GM19023 (cell line): ENCODE results near the gene LPIN3.
"Not testable (repeated sequence)": the region's sequence is repeated elsewhere in the genome, so short reads cannot be mapped to it uniquely, and the experiment has no call there.

Experiments used
- ATAC-seq: cut with Tn5 transposase; IDR thresholded peaks from one replicate; pipeline ENCODE4 v1.9.1; 2021; ENCODE audit warnings: mild to moderate bottlenecking, moderate library complexity; ENCODE audit not compliant: unreplicated experiment

Gene LPIN3

GRCh38 chr20:41340327-41341055 lies at the start of gene LPIN3:
Gene LPIN3, plus strand, starts transcription at chr20:41340821. Its CDS starts 4,983 bp downstream, at chr20:41345804.
- ATAC-seq, result no peak

DNA sequence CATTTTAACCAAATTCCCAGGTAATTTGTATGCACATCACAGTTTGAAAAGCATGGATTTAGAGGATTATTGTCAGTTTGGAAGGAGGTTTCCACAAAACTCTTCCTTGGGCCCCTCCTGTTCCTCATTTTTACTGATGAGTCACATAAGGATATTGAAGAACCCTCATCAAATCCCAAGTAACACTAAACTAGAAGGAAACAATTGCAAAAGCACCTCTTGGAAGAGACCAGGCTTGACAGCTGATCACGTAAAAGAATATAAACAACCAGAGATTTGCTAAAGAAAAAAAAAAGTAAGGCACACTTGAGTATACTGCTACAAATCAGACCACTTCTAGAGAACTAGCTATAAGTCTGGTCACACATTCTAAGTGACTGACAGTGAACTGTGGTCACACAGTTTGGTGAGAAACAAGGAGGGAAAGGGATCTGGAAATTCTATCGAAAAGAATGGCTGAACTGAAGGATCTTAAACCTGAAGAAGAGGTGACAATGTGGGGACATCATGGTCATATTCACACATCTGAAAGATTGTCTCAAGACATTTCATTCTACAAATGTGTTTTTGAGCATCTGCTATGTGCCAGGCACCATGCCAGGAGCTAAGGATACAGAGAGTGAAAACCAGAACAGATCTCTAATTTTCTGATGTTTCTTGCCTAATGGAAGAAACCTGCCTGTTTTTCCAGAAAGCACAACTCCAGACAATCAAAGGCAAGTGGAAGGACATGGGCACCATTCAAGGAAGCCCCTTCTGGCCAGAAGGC lies 47.2 kb upstream of the LPIN3 start:
- no peak for ATAC-seq

DNA sequence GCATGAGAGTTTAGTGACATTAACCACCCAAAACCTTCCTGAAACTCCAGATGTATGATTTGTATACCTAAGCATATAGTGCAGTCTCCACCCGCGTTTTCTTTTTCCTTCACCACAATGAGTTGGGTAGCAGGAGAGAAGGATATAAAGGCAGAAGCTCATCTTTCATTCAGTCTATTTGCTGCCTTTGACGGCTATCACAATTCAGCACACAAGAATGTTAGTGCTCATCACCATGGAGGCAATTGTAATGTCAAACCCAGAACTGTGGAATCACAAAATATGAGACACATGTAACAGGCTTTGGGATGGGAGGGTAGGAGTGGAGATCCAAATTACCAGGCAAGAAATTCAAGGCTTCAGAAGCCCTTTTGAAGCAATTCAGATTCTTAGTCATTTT lies 40.7 kb upstream of the LPIN3 start:
- ATAC-seq, result no peak

- ATAC-seq, result no peak
Observed at GRCh38 chr20:41300383-41300782, 40.2 kb upstream of the LPIN3 start.

DNA sequence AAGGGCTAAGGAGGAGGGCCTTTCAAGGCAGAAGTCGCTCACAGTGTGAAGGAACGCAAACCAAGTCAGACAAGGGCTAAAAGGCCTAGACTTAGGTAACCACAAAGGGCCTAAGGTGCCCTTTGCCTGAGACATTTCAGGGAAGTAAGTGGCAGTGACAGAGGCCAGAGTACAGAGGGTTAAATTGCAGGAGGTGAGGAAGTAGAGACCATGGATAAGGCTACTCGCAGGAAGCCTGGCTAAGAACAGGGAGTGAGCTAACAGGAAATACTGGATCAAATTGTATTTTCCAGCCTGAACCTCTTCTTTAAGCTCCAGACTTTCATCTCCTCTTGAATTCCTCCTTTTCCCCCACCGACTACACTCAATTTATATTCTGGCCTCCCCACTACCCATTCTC lies 39.7 kb upstream of the LPIN3 start:
- ATAC-seq, result no peak

GRCh38 chr20:41304002-41304401 lies 36.6 kb upstream of the LPIN3 start:
- ATAC-seq, result no peak

GRCh38 chr20:41304424-41305079 lies 36.1 kb upstream of the LPIN3 start:
- ATAC-seq, result no peak

- peak; percentile 71 for ATAC-seq
Observed at GRCh38 chr20:41306061-41306727, 34.4 kb upstream of the LPIN3 start.

- no peak for ATAC-seq
Observed at GRCh38 chr20:41307021-41307420, 33.6 kb upstream of the LPIN3 start.

GRCh38 chr20:41308290-41308711 lies 32.3 kb upstream of the LPIN3 start:
- no peak for ATAC-seq

GRCh38 chr20:41308726-41309413 lies 31.8 kb upstream of the LPIN3 start:
- ATAC-seq, result no peak

GRCh38 chr20:41309817-41310216 lies 30.8 kb upstream of the LPIN3 start:
- no peak for ATAC-seq

DNA sequence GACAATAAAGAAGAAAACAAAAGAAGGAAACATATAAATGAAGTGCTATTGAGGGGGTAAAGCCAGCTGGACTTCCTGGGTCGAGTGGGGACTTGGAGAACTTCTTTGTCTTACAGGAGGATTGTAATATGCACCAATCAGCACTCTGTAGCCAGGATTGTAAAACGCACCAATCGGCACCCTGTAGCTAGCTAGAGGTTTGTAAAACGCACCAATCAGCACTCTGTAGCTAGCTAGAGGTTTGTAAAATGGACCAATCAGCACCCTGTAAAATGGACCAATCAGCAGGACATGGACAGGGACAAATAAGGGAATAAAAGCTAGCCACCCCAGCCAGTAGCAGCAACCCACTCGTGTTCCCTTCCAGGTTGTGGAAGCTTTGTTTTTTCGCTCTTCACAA lies 28.6 kb upstream of the LPIN3 start:
- ATAC-seq, result not testable (repeated sequence)

DNA sequence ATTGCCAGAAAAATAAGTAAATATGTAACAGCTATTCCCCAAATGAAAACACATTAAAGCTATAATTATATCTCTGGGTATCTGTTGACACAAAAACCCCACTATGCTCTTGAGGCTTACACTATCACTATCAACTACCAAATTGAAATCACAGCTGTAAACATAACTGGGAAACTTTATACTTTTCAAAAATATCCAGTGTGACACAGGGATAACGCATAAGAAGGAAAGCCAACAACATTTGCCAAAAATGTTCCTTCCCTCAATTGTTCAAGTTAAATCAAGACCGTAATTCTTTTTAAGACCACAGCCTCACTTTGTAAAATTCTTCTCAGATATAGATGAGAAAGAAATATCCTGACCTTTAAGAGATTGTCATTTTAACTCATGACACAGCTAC lies 26.2 kb upstream of the LPIN3 start:
- no peak for ATAC-seq

DNA sequence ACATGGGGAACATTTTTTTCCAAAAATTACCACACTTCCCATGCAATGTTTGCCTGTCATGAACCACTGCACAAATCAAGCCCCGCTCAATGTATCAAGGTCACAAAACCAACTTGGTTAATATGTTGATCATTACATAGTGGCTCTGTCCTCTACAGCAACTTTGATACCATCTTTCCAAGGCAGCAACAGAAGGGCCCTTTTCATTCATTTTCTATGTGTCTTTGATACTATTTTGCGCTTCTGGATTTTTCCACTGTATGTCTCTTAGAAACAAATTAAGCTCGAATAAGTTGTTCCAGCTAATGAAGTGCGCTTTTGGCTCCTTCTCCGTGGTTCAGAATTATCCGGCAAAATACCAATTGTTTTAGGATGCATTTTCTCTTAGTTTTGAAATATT lies 24.6 kb upstream of the LPIN3 start:
- no peak for ATAC-seq

DNA sequence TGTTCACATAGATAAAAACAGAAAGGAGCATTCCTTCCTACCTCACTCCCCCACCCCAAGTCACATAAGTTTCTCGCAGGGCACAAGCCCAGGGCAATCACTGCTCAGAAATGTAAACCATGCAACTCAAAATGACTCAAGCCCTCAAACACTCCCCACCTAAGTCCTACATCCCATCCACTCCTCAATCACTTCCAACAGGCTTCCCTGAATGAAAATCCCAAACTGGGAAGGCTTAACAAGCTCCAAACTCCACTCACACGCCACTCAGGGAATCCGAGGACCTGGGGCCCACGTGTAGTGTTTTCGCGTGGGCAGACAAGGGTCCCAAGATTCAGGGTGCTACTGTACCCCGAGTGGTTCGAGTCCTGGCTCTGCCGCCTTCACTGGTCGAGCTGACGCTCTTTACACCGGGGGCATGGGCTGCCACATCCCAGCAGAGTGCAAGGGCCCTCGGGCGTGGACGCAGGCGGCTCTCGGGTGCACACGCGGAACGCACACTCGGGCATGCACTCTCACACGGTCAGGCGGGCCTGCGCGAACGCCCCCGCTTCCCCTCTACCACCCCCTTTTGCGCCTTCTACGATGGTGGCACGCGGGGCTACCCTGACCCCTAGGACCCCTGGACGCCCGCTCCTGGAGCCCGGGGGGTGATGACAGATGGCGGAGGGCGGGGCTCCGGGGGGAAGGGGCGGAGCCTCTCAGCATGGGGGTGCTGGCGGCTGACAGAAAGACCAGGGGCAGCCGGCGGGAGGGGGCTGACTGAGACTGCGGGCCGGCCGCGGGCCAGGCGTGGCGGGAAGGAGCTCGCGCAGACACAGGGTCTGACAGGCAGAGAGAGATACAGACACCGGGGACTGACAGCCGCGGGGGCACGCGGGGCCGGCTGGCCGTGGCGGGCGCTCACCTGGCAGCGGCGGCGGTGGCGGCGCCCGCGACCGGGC lies 23.7 kb upstream of the LPIN3 start:
- ATAC-seq, result peak; percentile 72

DNA sequence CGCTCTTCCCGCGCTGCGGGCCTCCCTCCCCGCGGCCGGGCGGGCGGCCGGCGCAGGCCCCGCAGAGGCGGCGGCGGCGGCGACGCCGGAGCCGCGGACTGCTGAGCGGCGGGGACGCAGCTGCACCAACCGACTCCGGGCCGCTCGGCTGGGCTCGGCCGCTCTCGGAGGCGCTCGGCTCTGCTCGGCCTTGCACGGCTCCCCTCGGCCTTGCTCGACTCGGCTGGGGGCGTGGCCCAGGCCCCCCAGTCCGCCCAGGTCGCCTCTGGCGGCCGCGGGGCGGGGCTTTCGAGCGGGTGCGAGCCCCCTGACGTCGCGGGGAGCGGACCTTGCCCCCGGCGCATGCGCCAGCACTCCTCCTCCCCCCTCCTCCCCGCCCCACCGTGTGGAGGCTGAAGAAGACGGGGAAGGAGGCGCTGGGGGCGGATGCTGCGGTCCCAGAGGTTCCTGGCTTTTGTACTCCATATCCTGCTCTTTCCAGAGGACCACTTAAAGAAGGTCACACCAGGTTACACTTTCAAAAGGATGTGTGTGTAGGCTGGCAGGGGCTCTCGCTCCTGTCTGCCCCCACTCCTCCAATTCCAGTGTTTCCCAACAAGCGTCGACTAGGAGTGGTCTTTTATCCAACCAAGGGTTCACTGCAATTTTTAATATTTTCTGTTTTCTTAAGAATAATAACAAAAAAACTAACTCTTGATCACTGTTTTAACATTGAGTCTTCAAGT lies 22.9 kb upstream of the LPIN3 start, which contains the start of gene ZHX3:
TSS of gene ZHX3 (minus strand) at position 186 of the 725 bp plus-strand sequence. CDS start 112,815 bp downstream, outside the sequence.
- ATAC-seq, result peak; percentile 97

DNA sequence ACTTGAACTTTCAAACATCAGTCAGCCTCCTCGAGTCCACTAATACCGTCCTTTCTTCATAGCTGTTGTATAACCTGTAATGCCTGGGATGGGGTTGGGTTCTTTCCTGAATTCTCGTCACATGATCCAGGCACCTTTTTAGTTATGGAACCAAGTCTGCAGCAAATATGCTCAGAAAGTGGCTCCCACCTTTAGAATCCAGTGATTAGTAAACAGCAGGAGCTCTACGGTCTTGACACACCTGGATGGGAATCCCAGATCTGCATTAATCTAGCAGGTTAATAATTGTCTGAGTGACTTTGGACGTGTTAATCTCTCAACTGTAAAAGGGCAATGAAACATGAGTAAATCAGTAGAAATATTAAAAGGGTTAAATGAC lies 22.4 kb upstream of the LPIN3 start:
- ATAC-seq, result no peak

- ATAC-seq, result no peak
Observed at GRCh38 chr20:41320441-41320840, 20.2 kb upstream of the LPIN3 start.
